VCaP (cell line): ENCODE data around the gene RPP38.

Experiments used
- H3K27ac ChIP-seq: fragments of 450-650 bp; 2 replicates; pipeline ENCODE4 v1.5.1; 2017
- CTCF ChIP-seq: fragments of 450-650 bp; conservative IDR thresholded peaks from 2 replicates; pipeline ENCODE4 v1.5.1; 2017; ENCODE audit warnings: mild to moderate bottlenecking, moderate library complexity

RPP38 gene

DNA sequence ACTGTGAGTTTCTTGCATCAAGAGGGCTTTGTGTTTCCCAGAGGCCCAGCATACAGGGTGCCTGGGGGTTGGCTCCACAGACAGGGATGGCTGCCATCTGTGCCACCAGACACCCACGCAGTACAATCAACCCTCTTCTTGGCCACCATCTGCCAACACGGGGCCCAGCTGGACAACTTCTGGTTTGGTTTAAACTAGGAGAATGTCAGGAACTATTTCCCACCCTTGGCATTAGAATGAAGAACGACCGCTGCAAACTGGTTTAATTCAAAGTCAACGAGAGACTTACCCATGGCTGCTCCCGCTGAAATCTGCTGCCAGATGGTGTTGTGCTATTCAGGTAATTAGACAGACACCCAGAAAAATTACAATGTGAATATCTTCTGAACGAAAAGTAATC lies 43.5 kb downstream of the RPP38 start:
- peak overlapping the region; percentile 97 for H3K27ac ChIP-seq
- no peak for TF ChIP-seq CTCF

GRCh38 chr10:15141136-15142054 lies 44.2 kb downstream of the RPP38 start:
- TF ChIP-seq CTCF: no peak
- H3K27ac ChIP-seq: peak overlapping the region; percentile 97

DNA sequence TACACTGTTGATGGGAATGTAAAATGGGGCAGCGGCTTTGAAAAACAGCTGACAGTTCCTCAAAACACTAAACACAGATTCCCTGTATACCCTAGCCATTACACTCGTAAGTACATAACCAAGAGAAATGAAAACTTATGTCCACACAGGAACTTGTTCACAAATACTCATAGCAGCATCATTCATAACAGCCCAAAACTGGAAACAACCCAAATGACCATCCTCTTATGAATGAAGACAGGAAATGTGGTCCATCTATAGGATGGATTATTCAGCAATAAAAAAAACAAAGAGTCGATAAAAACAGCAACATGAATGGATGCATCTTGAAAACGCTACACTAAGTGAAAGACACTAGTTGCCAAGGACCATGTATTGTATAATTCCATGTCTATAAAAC lies 47.6 kb downstream of the RPP38 start:
- no peak overlapping the region for H3K27ac ChIP-seq

DNA sequence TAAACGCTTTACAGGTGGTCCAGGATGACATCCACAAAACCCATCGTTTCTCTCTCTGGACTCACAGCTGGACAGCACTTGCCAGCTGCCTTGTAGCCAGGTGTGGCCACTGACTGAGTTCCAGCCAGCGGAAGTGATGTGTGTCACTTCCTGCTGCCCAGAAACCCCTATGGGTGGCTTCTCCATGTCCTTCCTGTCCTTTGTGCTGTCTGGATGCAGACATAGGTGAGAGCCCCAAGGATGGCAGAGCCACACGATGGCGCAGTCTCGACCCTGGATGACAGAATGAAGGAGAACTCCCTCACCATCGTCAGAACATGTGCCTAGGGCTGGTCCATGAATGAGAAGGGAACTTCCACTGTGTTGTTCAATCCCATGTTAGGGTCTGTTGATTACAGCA lies 49.2 kb downstream of the RPP38 start:
- no peak overlapping the region for H3K27ac ChIP-seq
- no peak for TF ChIP-seq CTCF

More for the DNA sequence above, 47.6 kb downstream of the RPP38 start:
- TF ChIP-seq CTCF: no peak

DNA sequence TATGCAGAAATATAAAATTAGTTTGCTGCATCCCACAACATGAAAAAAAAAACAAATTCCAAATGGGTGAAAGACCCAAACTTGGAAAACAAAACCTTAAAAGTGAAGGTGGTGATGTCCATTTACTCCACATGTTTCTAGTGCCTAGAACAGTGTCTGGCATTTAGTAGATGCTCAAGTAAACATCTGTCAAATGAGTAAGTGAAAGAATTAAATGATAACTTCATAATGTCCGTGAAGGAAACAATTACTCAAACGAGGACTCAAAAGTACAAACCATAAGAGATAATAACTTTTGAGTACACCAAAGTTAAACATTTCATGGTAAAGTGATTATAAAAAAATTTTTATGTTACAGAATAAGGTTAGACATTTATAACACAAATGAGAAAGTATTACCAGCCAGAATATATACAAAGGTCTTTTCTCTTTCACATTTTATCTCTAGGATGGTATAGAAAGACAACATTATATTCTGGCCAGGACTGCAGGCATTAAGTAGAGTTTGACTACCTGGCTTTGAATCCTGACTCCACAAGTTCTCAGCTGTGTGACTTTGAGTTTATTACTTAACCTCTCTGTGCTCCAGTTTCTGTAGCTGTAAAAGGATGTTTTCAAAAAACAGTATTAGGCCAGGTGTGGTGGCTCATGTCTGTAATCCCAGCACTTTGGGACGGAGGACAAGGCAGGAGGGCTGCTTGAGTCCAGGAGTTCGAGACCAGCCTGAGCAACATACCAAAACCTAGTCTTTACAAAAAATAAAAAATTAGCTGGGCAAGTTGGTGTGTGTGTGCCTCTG lies 50.6 kb downstream of the RPP38 start:
- no peak for TF ChIP-seq CTCF
- no peak overlapping the region for H3K27ac ChIP-seq

- H3K27ac ChIP-seq: no peak overlapping the region
- TF ChIP-seq CTCF: no peak
Observed at GRCh38 chr10:15149042-15149771, 52.1 kb downstream of the RPP38 start.

DNA sequence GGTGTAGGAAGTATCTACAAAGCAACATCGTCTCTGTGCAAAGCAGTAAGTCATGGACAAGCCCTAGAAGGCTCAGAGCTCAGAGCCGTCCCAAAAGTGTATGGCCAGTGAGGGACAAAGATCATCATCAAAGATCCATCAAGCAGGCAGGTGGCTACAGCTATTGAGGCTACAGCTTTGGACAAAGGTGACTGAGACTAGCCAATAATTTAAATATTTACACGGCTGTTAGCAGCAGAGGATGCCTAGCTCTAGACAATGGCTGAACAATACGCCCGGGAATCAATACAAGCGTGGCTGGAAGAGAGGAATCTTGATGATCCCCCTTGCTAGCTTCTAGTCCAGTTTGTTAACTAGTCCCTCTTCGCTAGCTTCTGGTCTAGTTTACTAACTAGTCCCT lies 53.4 kb downstream of the RPP38 start:
- no peak overlapping the region for H3K27ac ChIP-seq
- no peak for TF ChIP-seq CTCF
